HG03520 (cell line): ENCODE data around the gene LYZL4.

Experiments used
- ATAC-seq: cut with Tn5 transposase; IDR thresholded peaks from one replicate; pipeline ENCODE4 v1.9.1; 2021; ENCODE audit warnings: mild to moderate bottlenecking, moderate library complexity; ENCODE audit not compliant: unreplicated experiment

The LYZL4 gene

DNA sequence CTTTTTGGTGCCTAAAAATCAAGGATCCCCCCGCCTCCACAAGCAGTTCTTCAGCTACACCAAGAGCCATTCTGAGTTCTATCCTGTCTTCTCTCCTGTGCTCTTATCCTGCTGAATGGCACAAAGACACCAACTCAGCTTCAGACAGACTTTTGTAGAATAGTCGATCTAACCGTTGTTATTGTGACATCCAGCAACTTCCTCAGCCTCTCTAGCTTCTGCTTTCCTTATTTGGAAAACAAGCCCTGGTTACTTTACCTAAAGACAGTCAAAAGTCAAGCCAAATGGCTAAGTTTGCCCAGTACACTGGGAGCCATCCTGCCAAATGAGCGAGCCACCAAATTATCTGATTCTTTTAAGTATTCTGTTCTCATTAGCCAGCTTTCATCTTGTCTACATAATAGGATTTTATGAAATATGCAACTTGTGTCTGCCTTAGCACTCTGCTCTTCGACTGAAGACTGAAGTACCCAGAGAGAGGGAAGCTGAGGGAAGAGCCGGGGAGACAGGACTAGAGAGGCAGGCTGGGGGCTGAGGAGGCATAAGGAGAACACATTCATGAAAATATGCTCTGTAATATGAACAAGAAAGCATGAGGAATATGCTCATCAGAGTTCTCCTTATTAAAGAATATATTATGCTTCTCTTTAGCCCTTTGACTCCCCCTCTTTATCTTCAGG lies 35.1 kb downstream of the LYZL4 start:
- no peak for ATAC-seq

GRCh38 chr3:42371776-42372175 lies 38.6 kb downstream of the LYZL4 start:
- ATAC-seq, result no peak

GRCh38 chr3:42369832-42370231 lies 40.6 kb downstream of the LYZL4 start:
- no peak for ATAC-seq

DNA sequence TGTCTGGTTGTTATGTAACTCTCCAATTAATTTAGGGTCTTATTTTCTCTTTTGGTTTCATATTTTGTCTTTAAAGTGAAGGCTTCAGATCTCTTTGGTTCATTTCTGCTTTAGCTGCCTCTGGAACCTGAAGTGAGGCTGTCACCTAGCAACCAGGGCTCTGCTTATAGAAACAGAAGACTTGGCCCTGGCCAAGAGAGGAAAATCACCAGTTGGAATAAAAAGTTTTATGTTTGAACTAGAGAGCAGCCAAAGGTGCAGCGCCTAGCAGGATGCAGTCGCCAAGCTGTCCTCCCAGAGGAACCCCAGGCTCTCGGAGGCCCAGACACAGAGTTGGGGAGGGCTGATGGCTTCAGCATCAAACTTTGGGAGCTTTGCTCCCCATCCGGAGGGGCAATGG lies 41.1 kb downstream of the LYZL4 start:
- ATAC-seq, result no peak

- ATAC-seq, result no peak
These were observed 41.5 kb downstream of the LYZL4 start for GRCh38 chr3:42368861-42369260.

DNA sequence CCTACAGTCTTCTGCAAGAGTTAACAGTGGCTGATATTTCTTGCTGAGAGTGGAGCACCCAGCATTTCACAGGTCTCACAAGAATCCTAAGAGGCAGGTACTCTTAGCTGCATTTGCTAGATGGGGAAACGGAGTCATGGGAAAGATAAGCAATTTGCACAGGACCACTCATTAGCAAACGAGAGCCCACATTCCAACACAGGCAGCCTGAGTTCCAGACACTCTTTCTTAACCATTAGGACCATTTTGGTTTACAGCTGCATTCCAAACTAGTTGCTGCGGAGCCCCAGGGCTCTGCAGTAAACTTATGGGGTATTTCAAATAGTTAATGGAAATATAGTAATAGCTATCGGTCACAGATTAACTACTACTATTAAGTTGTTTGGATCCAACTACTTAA lies 42.5 kb downstream of the LYZL4 start:
- ATAC-seq, result no peak

DNA sequence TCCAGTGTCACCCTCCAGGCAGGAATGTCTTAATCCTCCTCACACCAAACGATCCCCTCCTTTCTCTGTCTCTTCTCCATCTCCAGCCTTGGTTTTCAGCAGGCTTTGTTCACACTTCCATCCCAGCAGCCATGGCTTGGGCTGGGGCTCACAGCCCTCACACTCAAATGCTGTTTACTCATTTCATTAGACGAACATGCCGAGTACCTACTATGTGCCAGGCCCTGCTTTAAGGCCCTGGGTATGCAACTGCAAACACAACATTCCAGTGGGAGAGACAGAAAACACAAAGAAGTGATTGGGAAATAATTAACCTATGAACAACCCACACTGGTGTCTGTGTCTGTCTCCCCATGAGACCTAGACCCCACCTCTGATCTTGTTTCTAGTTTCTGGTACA lies 43.9 kb downstream of the LYZL4 start:
- ATAC-seq, result no peak

DNA sequence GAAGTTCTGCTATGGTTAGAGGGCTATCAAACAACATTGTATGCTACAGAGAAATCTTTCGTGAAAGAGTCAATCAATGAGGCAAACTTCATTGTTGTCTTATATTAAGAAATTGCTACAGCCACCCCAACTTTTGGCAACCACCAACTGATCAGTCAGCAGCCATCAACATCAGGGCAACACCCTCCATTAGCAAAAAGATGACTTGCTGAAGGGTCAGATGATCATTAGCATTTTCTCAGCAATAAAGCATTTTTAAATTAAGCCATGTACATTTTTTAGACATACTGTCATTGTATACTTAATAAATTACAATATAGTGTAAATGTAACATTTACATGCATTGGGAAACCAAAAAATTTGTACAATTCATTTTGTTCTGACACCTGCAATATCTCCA lies 53.1 kb downstream of the LYZL4 start:
- no peak for ATAC-seq

GRCh38 chr3:42355612-42356011 lies 54.8 kb downstream of the LYZL4 start:
- no peak for ATAC-seq

GRCh38 chr3:42353631-42354030 lies 56.8 kb downstream of the LYZL4 start:
- ATAC-seq, result no peak

DNA sequence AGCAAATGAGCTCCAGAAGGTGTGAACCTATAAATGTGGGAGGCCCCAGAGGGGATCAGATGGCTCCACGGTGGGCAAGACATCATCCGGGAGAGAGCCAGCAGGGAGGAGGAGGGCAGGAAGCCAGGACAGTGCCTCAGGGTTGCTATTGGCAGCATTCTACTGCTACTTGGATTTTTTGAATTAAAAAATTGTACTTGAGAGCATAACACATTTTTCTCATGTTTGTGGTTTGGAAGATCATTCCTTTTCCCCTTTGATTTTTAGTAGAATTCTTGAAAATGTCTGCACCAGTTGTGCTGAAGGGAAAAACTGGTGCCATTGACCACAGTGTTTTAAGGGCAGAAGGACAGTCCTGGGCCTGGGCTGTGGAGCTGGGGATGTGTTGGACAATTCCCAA lies 59.2 kb downstream of the LYZL4 start:
- ATAC-seq, result no peak

DNA sequence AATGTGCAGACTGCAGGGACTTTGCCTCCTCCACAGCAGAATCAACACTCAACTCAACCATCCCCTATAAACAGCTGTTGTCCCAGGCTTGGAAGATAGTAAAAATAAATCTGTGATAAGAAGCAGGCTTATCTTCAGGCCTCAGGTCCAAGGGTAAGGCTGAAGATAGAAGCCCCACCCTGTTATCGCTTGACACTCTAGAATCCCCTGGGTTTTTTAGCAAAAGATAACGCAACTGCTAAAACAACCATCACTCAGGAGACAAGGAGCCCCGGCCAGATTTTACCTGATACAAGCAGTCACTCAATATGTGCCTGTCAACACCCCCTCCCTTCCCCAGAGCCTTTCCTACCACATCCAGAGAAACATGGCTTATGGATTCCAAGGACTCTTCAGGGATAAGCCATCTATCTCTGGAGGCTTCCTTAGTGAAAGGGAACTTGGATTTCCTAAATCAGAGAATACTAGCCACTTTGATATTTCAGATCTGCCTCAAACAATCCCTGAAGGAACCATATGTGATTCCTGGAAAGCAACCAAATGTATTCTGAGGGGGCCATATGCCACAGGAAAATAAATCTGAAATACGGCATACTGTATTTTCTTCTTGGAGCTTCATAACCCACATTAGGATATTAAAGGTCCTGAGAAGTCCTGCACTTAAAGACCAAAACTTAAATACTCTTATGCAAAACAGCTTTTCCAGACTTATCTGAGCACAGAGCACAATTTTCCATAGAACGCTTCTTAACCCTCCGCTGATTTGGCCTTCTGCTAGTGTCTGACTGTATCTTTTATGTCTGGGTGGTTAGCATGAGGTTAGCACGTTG lies 60.4 kb downstream of the LYZL4 start:
- ATAC-seq, result no peak

GRCh38 chr3:42347928-42348327 lies 62.5 kb downstream of the LYZL4 start:
- ATAC-seq, result no peak
